Effector CD4-positive, alpha-beta T cell (primary cell): Measurements from ENCODE around the gene IMMP2L.

ENCODE experiments used
- DNase-seq: peaks from one replicate; pipeline ENCODE4 v3.0.0-alpha.2; 2020

IMMP2L gene

DNA sequence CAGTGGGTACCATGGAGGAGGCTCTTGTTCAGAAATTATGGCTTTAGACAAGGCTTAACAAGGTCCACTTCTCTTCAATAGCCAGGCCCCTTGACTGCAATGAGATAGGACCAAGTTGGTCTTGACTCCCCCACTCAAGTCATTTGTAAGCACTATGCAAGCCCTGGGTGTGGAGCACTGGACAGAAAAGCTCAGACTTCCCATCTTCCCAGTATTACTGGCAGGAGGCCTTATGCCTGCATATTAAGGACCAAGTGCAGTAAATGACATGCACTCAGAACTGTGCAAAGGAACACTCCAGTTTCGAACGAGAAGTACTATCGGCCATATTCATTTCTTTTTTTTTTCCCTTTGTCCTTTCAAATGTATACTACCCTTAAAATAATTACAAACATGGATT, 789.7 kb downstream of the IMMP2L start:
- DNase-seq = no peak

DNA sequence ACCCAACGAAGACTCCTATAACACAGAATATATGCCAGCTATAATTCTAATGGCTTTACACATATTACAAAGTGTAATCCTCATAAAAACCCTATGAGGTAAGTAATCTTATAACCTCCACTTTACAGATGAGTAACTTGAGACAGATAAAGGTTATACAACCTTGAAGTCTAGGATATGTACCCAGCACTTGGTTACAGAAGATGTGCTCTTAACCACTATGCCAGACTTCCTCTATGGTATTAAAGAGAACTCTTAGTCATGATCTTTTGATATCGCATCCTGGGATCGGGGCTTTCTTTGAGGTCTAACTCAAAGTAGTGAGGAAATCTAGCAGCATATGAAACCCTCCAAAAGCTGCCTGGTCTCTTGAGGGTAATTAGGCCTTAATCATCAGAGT, 790.6 kb downstream of the IMMP2L start:
- DNase-seq = no peak

DNA sequence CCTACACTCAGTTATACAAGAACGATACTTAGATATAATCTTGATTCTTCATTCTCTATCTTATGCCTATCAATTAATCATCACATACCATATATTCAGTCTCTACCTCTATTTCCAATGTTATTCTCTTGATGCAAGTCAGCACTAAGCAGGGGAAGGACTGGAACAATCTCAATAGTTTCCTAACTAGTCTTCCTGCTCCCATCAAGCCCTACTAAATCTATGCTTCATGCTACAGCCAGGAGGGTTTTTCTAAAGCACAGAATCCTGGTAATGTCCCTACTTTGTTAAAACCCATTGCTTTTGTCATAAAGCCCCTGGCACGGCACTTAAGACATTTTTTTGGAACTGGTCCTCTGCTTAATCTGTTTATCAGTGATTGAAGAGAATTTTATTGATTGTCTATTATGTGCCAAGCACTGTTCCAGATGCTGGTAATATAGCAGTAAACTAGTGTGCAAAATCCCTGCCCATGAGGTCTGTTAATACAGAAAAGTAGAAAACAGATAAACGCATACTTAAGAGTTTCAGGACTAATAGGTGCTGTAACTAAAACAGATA, 794.7 kb downstream of the IMMP2L start:
- no peak for DNase-seq

DNA sequence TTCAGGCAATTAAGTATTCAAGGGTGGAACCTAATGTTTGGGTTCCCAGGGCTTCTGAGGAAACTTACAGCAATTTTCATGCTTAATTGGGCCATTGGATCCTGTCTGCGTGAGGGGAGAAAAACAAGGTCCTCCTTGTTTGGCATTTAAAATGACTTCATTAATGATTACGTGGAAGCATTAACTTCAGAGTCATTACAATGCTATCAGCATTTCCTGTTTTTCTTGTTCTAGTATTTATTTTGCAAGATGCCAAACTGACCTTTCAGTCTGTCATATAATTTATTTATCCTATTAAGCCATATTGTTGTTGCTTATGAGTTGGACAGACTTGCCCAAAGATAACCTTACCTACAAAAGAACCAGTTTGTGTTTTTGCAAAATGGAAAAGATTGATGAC, 795.4 kb downstream of the IMMP2L start:
- no peak for DNase-seq

DNA sequence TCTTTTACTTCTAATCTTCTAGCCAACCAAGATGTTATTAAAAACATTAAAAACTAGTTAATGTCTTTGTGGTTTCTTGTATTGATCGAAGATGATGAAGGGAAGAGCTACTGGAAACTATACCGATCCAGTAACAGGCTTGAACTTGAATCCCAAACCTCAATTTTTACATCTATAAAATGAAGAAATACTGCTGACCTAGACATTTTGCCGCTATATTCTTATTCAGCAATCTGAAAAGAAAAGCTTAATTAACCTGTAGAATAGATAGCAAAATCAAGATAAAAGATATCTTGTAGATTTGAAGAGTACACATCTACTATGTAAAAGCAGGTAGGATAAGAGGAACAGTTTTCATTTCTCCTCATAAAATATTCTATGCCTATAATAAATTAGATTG, 797.4 kb downstream of the IMMP2L start:
- DNase-seq = no peak

DNA sequence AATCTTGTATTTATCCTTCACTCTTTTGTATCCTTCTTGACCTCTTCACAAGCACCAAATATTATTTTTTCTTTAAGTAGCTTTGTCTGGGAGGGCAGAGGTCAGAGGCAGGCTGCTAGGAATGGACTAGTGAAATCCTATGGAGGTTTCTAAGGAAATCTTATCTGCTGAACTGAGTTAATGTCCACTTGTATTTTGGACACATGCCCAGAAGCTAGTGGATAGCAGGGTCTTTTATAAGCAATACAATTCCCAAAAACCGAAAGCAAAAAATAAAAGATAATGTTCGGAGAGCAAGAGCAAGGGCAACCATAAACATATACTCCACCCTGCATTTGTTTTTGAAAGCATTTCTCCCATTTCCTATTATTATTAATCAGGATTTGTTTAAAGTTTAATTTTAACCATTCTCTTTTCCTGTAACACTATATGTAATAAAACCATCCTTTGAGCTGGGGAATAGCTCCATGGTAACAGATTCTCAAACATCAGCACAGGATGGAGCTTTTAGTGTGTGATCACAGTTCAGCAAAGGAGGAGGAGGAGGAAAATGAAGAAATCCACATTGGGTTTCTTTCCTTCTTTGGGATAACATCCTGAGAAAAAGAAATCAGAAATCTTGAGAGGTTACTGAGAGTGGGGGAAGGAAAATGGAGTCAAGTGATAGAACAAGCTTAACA, 799.6 kb downstream of the IMMP2L start:
- DNase-seq = no peak

DNA sequence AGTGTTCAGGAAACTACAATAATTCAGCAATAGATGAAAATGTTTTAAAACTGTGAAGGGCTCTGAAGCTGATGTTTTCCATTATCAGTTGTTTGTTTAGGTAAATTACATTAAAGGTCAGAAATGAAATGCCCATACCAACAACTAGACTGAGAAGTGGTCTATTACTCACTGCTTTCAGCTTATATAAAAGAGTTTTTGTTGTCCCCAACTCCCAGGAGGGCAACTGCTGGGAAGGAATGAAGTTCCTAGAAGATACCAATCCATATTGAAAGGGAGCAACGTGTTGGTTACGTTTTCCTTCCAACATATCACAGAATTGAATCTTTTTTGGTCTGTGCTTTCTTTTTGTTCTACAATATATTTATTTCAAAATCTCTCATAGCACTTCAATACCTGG, 802.0 kb downstream of the IMMP2L start:
- no peak for DNase-seq

DNA sequence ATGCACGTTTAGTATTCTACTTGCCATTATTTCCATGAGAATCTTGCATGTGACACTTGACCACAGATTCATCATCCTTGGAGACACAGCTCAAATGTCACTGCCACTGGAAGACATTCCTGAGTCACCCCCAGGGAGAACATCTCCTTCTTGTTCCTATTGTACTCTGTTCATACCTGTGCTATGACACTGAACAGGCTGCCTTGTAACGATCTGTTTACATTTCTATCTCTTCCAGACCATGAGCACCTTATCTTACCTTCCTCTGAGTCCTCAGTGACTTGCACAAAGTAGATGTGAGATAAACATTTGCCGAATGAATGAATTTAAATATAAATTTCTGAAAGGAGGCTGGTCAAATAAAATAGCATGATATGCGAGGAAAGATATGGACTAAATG, 803.2 kb downstream of the IMMP2L start:
- DNase-seq = no peak

DNA sequence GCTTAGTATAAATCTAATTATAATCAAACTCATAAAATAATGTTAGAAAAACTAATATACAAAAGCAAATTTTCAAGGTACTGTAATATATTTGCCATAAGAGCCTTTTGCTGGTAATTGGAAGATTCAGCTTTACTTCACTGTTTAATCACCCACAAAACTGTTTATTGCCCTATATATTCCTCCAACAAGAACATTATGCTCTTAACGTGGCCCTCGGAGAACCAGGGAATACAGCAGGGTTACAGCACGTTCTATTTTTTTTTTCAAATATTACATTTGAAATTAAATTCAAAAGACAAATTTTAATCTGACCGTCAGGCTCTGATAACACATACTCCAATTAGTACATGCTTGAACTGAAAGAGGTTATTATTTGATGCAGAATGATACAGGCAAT, 807.6 kb downstream of the IMMP2L start:
- no peak for DNase-seq

DNA sequence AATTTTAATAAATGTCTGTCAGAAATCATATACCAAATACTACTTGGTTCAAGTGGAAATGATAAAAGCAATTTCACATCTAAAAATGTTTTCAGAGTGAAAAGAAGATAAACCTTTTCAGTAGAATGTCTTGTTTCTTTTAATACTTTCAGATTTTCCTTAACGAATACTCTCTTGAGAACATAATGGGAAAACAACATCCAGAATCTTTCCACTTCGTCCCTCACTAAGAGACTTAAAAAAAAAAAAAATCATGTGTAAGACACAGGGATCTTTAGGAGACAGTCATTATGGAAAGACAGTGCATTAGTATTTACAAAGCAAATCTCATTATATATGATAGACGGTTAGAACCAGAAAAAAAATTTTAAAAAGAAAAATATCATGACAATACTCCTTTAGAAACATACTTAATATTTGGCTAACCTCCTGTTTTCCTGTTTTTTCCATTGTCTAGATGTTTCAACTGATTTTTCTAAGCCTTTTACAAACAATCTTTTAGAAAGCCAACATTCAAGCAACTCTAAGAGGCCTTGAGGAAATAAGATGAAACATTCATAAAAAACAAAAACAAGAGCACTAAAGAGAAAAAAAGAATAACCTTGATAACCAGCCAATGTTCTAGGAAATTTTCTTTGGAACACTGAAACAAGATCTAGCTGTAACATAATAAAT, 811.2 kb downstream of the IMMP2L start:
- no peak for DNase-seq

DNA sequence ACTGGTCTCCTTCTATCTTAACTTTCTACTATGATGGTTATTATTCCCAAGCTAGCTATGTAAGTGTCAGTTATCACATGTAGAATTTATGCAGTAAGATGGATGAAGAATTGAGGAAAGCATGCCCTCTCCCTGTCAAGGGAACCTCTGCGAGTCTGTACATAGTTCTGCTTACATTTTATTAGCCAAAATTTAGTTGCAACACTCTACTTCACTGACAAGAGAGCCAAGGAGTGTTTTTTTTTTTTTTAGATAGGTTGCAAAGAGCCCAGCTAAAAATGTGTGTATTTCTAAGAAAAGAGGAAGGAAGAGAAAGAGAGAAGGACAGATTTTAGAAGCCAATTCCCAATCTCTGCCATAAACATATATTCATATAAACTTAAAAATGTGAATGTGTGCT, 829.1 kb downstream of the IMMP2L start:
- no peak for DNase-seq

DNA sequence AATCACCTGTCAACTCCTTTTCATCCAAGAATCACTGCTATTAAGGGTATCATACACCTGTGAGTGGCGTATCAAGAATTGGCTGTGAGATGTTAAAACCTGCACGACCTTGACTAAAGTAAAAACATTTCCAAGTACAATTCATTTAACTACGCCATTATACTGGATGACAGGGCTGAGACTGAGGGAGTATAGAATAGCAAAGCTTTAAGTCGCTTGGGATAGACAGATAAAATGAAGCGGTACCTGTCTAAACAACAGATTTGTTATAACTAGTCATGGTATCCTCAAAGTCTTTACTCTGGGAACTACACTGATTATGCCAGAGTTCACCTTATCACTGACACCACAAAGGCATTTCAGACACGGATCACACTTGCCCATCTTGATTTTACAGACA, 837.5 kb downstream of the IMMP2L start:
- DNase-seq = no peak

DNA sequence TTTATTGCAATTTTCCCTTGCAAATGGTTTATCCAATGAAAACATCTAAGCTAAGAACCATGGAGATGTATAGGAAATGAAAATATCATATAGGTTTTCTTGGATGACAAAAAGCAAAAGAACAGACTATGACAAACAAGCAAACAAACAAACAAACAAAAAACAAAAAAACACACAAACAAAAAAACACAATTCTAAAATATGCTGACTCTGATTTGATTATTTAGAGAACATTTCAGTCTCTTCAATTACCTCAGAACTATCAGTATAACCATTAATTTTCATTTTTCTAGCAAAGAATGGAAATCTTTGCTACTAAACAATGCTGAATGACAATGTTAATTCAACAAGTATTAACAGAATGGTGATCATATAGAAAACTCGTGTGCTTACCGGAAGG, 840.9 kb downstream of the IMMP2L start:
- DNase-seq = no peak

DNA sequence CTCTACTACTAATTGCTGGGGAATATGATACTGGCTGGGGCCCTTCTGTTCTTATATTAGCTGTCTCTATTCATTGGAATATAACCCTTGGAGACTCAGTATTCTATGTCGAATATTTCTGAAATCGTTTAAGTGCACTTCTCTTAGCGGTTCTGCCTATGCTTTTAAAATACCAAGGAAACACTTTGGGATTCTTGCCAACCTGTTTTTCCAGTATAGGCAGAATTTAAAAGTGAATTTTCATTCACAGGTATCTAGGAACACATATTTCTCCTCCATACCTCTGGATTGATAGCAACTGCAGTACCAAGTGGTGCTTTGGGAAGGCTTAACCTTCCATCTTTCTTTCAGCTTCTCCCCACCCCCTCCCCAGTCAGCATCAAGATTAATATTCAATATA, 841.7 kb downstream of the IMMP2L start:
- DNase-seq = no peak

DNA sequence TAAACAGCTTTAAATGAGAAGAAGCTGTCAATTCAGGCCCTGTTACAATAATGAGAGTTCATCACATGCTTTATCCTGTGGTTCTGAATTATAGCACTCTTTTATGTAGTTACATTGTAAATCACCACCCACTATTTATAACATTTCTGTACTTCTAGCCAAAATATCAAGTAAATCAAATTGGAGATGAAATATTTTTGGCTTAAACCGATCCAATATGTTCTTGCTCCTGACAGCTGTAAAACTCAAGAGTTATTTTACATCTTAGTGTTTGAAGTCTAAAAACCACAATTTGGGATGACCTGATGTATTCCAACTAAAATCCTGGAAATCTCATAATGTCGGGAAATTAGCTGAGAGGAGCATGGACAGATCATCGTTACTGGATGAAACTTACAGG, 842.6 kb downstream of the IMMP2L start:
- no peak for DNase-seq

DNA sequence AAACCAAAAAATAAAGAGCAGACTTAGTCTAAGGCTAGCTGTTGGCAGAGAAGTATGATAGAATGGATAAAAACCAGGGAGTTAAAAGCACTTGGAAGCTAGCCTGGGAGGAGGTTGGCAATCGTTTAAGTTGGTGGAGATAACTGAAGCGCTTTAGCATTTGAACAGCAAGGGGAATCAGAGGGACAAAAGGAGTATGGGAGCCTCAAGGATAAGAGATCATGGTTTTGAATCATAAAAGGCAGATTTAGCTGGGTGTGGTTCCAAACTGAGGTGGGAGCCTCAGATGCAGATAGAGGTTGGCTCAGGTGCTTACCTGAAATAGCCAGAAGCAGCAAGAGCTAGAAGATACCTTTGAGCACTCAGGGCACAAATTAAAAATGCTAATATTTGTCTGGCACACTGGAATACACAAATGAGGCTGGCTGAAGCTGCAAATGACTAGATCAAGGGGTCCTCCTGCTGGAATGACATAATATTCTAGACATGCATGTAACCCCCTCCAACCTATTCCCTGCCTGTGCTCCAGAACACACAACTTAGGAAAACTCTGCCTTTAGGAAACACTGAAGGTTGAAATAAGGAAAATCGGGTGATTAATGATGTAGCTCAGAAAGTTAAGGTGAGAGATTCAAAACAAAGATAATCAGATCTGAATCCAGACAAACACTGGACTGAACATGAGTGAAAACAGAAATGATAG, 843.6 kb downstream of the IMMP2L start:
- no peak for DNase-seq

DNA sequence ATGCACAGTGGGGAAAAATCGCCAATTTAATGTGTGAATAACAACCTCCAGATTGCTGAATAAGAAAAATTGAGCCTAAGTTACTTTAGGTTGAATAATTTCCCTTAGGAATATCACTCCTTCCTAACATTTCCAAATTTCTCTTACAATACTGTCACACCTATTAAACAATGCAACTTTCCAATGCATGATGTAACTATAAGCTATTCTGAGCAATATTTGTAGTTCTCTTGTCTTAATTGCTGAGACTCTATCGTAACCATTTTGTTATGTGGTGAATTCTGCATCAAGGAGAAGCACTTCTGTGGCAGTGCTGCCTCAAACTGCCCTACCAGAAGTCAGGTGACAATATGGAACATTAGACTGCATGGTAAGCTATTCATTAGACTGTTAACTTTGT, 858.1 kb downstream of the IMMP2L start:
- no peak for DNase-seq

DNA sequence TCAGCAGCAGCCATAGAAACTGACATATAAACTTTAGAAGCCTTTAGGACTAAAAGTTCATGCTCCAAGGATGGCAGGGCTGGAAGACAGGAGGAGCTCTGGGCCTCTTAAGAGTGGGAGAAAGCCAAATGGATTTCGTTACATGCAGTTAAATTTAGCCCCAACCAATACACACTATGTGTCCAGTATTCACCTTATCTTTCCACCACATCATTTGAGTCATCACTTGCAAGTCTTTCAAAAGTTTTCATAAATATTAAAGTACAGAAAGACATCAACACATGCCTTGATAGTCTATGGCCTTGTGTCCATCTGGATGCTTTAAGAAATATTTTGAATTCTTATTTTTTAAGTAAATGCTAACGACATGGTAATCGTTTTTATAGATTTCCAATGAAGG, 863.7 kb downstream of the IMMP2L start:
- DNase-seq = no peak

DNA sequence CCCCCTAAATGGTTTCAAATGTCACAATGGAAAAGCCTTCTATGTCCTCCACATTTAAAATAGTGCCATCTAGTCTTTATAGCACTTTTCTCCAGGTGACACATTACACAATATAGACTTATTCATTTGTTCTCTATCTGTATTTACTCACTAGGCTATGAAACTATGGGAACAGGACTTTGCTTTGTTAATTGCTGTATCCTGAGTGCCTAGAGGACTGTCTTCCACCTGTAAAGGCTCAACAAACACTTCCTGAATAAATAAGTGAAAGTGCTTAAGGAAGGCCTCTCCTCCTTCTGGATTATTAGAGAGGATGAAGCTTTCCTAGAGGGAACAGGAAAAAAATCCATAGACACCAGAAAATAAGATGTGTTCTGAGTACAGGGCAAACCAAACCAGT, 868.9 kb downstream of the IMMP2L start:
- DNase-seq = no peak

DNA sequence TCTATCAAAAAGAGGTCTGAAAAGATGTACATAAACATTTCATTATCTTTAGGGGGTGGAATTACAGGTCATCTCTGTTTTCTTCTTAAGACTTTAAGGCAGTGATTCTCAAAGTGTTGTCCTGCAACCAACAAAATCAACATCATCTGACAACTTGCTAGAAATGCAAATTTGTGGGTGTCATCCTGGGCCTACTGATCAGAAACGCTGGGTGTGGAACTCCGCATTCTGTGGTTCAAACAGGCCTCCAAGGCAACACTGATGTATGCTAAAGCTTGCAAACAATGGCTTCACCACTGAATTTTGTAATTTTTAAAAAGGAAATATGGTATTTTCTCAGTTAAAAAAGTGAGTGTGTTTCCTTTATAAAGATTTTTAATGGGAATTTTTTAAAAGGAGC, 873.4 kb downstream of the IMMP2L start:
- no peak for DNase-seq

DNA sequence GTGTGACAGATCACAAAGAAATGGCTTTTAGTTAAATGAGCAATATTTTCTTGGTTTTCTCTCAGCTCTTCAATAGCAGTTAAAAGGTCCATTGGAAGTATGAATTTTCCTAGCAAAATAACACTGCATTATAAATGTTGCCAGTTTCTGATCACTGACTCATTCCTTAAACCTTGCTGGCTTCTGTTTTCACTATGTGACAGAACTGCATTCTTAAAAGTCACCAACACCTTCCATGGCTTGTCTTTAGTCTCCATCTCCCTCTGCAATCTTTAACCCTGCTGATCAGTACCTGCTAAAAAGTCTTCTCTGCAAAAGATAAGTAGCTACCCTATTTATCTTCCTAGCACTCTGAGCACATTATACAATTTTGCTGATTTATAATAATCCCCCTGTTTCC, 876.4 kb downstream of the IMMP2L start:
- no peak for DNase-seq

DNA sequence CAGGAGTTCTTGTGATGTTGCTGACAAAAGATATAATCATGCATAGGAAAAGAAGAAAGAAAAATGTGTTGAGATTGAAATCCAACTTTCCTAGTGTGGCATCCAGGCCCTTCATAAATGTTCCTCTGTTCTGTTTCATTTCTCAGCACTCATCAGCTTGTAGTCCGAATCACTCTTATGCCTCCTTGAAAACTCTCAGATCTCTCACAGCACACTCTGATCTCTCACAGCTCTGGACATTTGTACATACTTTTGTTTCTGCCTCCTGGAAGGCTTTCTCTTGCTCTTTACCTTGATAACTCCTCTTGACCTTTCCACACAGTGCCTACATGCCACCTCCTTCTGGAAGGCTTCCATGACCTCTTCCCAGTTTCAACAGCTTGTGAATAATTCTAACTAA, 880.4 kb downstream of the IMMP2L start:
- no peak for DNase-seq

DNA sequence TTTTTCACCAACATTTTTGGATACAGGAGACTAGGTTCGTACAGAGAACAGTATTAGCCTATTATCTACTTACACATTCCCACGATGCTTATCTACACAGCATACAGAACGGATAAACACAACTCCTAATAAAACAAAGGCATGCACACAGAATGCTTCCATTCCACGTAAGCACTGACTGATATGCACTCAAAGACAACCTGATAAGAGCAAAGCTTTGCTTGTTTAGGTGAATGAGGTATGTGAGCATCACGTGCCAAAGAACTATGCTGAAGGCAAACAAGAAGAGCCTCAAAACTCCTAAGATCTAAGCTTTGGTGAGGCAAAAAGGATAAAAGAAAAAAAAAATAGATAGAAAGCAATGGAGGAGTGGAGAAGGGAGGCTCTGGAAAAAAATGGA, 884.9 kb downstream of the IMMP2L start:
- no peak for DNase-seq

DNA sequence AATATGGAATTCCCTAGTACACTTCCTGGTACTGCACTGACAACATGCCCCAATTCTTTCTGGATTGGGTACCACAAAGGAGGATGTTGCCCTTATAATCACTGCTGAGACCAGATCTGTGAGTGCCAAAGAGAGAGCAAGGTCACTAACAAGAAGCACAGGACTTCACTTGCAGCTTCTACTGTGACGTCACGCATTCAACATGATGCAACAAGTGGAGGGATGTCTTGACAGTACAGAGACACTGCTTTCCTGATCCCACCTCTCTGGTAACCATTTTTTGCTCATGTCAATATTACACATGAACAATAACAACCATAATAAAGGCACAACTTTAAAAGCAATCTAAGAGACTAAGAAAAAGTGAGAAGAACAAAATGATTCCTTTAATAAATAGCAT, 885.5 kb downstream of the IMMP2L start:
- no peak for DNase-seq
